Fibroblast of lung (primary cell): Measurements from ENCODE around the gene UBL4B.

Experiments
- EZH2 ChIP-seq: IDR thresholded peaks from 2 replicates; pipeline ENCODE4 v1.5.1; 2012; ENCODE audit warnings: low read length, control low read depth, mild to moderate bottlenecking; ENCODE audit errors: missing control alignments
- TF ChIP-seq, protein P1 (sequence below), 2 donors: IDR thresholded peaks in 1 of 2; conservative IDR thresholded peaks in 1 of 2; 1 replicate in 1 of 2; 2 replicates in 1 of 2; pipeline ENCODE4 v1.5.1; 2011 to 2012; ENCODE audit warnings: low read length in 2 of 2, control low read depth in 1 of 2, inconsistent platforms in 1 of 2, low read depth in 1 of 2, mild to moderate bottlenecking in 1 of 2

DNA sequence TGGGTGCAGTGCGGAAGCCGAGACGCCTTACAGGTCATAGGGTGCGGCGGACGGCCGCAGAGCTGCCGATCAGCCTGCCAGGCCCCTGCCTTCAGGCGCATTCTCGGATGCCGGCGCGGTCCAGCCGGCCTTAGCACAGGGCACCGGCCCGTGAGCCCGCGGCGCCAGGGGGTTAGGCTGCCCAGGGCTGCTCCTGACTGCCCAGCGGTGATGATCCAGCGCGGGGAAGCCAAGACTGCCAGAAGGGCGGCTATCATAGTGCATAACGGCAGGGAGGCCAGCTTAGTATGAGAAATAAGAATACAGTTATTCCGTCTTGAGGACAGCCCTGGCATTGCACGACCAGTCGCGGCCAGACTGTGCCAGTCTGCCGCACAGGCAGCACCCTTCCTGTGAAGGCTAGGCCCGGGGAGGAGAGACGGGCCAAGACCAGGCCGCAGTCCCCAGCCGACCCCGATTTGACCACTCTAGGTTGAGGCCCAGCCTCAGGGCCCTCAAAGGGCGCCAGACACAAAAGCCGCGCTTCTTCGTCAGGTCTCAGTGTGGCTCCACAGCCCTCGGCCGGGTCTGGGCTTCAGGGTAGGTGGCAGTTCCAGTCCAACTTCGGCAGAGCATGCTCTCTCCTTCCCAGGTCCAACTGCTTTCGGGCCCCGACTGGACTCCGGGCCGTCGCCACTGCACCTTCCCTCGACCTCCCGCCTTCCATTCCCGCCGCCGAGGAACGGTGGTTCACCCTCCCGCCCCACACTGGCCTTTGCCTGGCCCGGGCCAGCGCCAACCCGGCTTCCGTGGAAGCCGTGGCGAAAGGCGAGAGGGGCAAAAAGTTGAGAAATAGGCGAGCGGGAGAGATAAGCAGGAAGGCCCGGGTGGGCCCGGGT is 42.6 kb upstream of the UBL4B start:
- TF ChIP-seq, protein P1, sequence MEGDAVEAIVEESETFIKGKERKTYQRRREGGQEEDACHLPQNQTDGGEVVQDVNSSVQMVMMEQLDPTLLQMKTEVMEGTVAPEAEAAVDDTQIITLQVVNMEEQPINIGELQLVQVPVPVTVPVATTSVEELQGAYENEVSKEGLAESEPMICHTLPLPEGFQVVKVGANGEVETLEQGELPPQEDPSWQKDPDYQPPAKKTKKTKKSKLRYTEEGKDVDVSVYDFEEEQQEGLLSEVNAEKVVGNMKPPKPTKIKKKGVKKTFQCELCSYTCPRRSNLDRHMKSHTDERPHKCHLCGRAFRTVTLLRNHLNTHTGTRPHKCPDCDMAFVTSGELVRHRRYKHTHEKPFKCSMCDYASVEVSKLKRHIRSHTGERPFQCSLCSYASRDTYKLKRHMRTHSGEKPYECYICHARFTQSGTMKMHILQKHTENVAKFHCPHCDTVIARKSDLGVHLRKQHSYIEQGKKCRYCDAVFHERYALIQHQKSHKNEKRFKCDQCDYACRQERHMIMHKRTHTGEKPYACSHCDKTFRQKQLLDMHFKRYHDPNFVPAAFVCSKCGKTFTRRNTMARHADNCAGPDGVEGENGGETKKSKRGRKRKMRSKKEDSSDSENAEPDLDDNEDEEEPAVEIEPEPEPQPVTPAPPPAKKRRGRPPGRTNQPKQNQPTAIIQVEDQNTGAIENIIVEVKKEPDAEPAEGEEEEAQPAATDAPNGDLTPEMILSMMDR (conservative IDR thresholded peaks at IDR 0.05 in 1 of 2, IDR thresholded peaks at IDR 0.05 in 1 of 2; ENCODE audit: low read depth in 1 of 2, low read length in 2 of 2): no peak
- TF ChIP-seq EZH2: peak; percentile 96
